Neural cell (in vitro differentiated cells): ENCODE results near the gene PPAN. TPM values are rescaled to one million over a fixed set of nuclear protein-coding genes. Genes with fewer than 3 reads are reported as not detected.

ENCODE experiments used
- H2AFZ ChIP-seq: fragments of 200-600, 300-800 bp; sonication (generic), shearing (Covaris generic); 2 replicates; pipeline ENCODE4 v1.6.0; 2014; ENCODE audit warnings: low read depth, mild to moderate bottlenecking, antibody characterized with exemption, low read length, moderate library complexity
- H3F3A ChIP-seq: fragments of 200-600 bp; shearing (Covaris generic); 2 replicates; pipeline ENCODE4 v1.6.1; 2016; ENCODE audit warnings: mild to moderate bottlenecking, moderate library complexity, mixed read lengths, antibody characterized with exemption, low read length; ENCODE audit not compliant: insufficient read depth, poor library complexity, severe bottlenecking
- H3K27ac ChIP-seq: fragments of 200-600, 300-800 bp; sonication (generic), shearing (Covaris generic); 2 replicates; pipeline ENCODE4 v1.5.1; 2014; ENCODE audit warnings: mild to moderate bottlenecking, low read length, moderate library complexity
- H3K27me3 ChIP-seq: fragments of 300-800, 200-600 bp; sonication (generic), shearing (Covaris generic); 2 replicates; pipeline ENCODE4 v1.6.0; 2014; ENCODE audit warnings: mild to moderate bottlenecking, low read depth, low read length, moderate library complexity; ENCODE audit not compliant: insufficient read depth
- H3K36me3 ChIP-seq: fragments of 300-800, 200-600 bp; sonication (generic), shearing (Covaris generic); 2 replicates; pipeline ENCODE4 v1.5.1; 2014; ENCODE audit warnings: mild to moderate bottlenecking, antibody characterized with exemption, low read length, moderate library complexity; ENCODE audit not compliant: insufficient read depth
- H3K4me2 ChIP-seq: fragments of 300-800, 200-600 bp; sonication (generic), shearing (Covaris generic); 2 replicates; pipeline ENCODE4 v1.6.0; 2014; ENCODE audit warnings: mild to moderate bottlenecking, low read length
- H3K4me3 ChIP-seq: fragments of 300-800, 200-600 bp; sonication (generic), shearing (Covaris generic); 2 replicates; pipeline ENCODE4 v1.5.1; 2014; ENCODE audit warnings: mild to moderate bottlenecking, low read length, moderate library complexity
- H3K79me2 ChIP-seq: fragments of 200-600 bp; shearing (Covaris generic); replicated peaks from 2 replicates; pipeline ENCODE4 v1.6.0; 2014; ENCODE audit warnings: mild to moderate bottlenecking, low read length, moderate library complexity; ENCODE audit not compliant: insufficient read depth
- H3K9ac ChIP-seq: fragments of 300-800, 200-600 bp; sonication (generic), shearing (Covaris generic); 2 replicates; pipeline ENCODE4 v1.6.1; 2016; ENCODE audit warnings: mild to moderate bottlenecking, low read length, mixed read lengths
- H3K9me2 ChIP-seq: fragments of 200-600 bp; shearing (Covaris generic); 2 replicates; pipeline ENCODE4 v1.6.1; 2016; ENCODE audit warnings: mild to moderate bottlenecking, low read length, mixed read lengths; ENCODE audit not compliant: insufficient read depth
- H3K9me3 ChIP-seq: fragments of 200-600, 300-800 bp; sonication (generic), shearing (Covaris generic); 2 replicates; pipeline ENCODE4 v1.6.1; 2016; ENCODE audit warnings: mild to moderate bottlenecking, mixed run types, low read length, moderate library complexity, mixed read lengths
- H4K20me1 ChIP-seq: fragments of 200-600 bp; shearing (Covaris generic); 2 replicates; pipeline ENCODE4 v1.6.1; 2016; ENCODE audit warnings: mild to moderate bottlenecking, mixed run types; ENCODE audit not compliant: insufficient read depth
- EP300 ChIP-seq: fragments of 450-650 bp; conservative IDR thresholded peaks from 2 replicates; pipeline ENCODE4 v1.6.1; 2014; ENCODE audit warnings: antibody characterized with exemption, mild to moderate bottlenecking, moderate library complexity; ENCODE audit not compliant: poor library complexity, severe bottlenecking
- EZH2 ChIP-seq: fragments of 200-600, 300-800 bp; shearing (Covaris generic), sonication (generic); IDR thresholded peaks from 2 replicates; pipeline ENCODE4 v1.6.1; 2014; ENCODE audit warnings: antibody characterized with exemption, low read length, borderline replicate concordance, mild to moderate bottlenecking; ENCODE audit not compliant: insufficient read depth, poor library complexity, severe bottlenecking
- MXI1 ChIP-seq: fragments of 450-650 bp; conservative IDR thresholded peaks from 2 replicates; pipeline ENCODE4 v1.6.1; 2014; ENCODE audit warnings: antibody characterized with exemption, mild to moderate bottlenecking; ENCODE audit not compliant: poor library complexity, severe bottlenecking
- POLR2AphosphoS5 ChIP-seq: IDR thresholded peaks from 2 replicates; pipeline ENCODE4 v1.6.1; 2012
- RAD21 ChIP-seq: fragments of 450-650 bp; conservative IDR thresholded peaks from 2 replicates; pipeline ENCODE4 v1.6.1; 2014; ENCODE audit warnings: antibody characterized with exemption, mild to moderate bottlenecking, moderate library complexity
- SMC3 ChIP-seq: fragments of 450-650 bp; conservative IDR thresholded peaks from 2 replicates; pipeline ENCODE4 v1.6.1; 2014; ENCODE audit warnings: antibody characterized with exemption, mild to moderate bottlenecking, moderate library complexity; ENCODE audit not compliant: poor library complexity
- TAF1 ChIP-seq: IDR thresholded peaks from 2 replicates; pipeline ENCODE4 v1.6.1; 2012; ENCODE audit warnings: low read depth
- polyA plus RNA-seq: library from polyadenylated mRNA; depleted of rRNA; stranded (reverse); fragments of >200 nt; gene quantifications from 2 replicates; pipeline ENCODE4 v1.2.3, GENCODE V29; 2014
- TF ChIP-seq, protein P1 (sequence below): fragments of 450-650 bp; IDR thresholded peaks from 2 replicates; pipeline ENCODE4 v1.5.1; 2014; ENCODE audit warnings: antibody characterized with exemption, mild to moderate bottlenecking, moderate library complexity; ENCODE audit not compliant: poor library complexity, severe bottlenecking
- TF ChIP-seq, protein P2 (sequence below): IDR thresholded peaks from 2 replicates; pipeline ENCODE4 v1.6.1; 2012; ENCODE audit warnings: borderline replicate concordance

PPAN gene
- polyA plus RNA-seq, 1 donor from 2014 or later = 13.9 TPM

DNA sequence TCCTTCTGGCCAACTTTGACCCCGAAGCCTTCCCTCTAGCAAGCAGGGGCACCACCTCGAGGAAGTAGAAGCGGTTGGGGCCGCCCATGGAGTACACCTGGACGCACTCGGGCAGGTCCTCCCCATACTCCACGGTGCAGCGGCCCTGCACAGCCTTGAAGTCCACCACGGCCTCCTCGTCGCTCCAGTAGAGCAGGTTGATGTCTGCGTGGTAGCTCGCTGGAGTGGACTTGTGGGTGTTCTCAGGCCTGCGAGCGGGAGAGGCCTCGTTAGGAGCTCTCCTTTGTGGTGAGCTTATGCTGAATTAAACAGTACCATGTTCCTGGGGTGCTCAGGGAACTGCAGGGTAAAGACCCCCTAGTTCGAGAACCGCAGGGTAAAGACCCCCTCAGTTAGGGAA lies 35.8 kb downstream of the PPAN start:
- Histone ChIP-seq H3K9me3 (no peaks in the 10 kb centered on the region), H4K20me1 (no peaks in the 10 kb centered on the region), H3K4me2 (no peak overlapping the region), H3K79me2 (no peaks in the 10 kb centered on the region), H3K36me3 (peaks cover 4% of the 10 kb centered on the region), H3K4me3 (no peak overlapping the region), H3K27ac (no peak overlapping the region), H3K9ac (no peak overlapping the region), H2AFZ (no peak overlapping the region), H3K9me2 (no peaks in the 10 kb centered on the region), H3K27me3 (no peaks in the 10 kb centered on the region), H3F3A (no peaks in the 10 kb centered on the region)
- TF ChIP-seq MXI1 (no peak), POLR2AphosphoS5 (no peak), TAF1 (no peak), RAD21 (no peak), SMC3 (no peak), EZH2 (no peak), EP300 (no peak)
- TF ChIP-seq, protein P1, sequence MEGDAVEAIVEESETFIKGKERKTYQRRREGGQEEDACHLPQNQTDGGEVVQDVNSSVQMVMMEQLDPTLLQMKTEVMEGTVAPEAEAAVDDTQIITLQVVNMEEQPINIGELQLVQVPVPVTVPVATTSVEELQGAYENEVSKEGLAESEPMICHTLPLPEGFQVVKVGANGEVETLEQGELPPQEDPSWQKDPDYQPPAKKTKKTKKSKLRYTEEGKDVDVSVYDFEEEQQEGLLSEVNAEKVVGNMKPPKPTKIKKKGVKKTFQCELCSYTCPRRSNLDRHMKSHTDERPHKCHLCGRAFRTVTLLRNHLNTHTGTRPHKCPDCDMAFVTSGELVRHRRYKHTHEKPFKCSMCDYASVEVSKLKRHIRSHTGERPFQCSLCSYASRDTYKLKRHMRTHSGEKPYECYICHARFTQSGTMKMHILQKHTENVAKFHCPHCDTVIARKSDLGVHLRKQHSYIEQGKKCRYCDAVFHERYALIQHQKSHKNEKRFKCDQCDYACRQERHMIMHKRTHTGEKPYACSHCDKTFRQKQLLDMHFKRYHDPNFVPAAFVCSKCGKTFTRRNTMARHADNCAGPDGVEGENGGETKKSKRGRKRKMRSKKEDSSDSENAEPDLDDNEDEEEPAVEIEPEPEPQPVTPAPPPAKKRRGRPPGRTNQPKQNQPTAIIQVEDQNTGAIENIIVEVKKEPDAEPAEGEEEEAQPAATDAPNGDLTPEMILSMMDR = no peak
- TF ChIP-seq, protein P2, sequence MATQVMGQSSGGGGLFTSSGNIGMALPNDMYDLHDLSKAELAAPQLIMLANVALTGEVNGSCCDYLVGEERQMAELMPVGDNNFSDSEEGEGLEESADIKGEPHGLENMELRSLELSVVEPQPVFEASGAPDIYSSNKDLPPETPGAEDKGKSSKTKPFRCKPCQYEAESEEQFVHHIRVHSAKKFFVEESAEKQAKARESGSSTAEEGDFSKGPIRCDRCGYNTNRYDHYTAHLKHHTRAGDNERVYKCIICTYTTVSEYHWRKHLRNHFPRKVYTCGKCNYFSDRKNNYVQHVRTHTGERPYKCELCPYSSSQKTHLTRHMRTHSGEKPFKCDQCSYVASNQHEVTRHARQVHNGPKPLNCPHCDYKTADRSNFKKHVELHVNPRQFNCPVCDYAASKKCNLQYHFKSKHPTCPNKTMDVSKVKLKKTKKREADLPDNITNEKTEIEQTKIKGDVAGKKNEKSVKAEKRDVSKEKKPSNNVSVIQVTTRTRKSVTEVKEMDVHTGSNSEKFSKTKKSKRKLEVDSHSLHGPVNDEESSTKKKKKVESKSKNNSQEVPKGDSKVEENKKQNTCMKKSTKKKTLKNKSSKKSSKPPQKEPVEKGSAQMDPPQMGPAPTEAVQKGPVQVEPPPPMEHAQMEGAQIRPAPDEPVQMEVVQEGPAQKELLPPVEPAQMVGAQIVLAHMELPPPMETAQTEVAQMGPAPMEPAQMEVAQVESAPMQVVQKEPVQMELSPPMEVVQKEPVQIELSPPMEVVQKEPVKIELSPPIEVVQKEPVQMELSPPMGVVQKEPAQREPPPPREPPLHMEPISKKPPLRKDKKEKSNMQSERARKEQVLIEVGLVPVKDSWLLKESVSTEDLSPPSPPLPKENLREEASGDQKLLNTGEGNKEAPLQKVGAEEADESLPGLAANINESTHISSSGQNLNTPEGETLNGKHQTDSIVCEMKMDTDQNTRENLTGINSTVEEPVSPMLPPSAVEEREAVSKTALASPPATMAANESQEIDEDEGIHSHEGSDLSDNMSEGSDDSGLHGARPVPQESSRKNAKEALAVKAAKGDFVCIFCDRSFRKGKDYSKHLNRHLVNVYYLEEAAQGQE = no peak

DNA sequence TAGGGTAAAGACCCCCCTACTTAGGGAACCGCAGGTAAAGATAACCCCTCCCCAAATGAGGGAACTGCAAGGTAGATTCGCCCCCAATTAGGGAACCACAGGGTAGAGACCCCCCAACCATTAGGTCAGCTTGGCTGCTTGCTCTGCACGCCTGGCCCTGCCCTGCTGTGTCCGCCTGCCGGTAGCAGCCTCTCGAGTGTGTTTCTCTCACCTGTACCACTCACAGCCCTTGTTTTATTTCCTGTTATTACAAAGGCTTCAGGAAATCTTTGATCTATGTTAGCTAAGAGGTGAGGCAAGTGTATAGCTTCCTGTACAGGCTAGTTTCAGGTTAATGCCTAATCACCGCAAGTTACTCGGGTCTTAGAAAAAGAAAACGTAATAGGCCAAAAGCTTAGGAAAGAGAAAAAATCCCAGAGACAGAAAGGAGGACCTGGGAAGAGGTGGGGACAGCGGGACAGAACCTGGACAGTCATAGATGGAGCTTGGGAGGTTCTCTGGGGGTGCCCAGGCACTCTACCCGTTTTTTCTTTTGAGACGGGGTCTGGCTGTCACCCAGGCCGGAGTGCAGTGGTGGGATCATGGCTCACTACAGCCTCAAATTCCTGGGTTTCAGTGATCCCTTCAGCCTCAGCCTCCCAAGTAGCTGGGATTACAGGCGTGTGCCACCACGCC lies 36.7 kb downstream of the PPAN start:
- TF ChIP-seq, protein P2 = no peak
- no peak overlapping the region for H3K4me2 ChIP-seq
- peaks cover 4% of the 10 kb centered on the region for H3K36me3 ChIP-seq
- H3K9ac ChIP-seq = no peak overlapping the region
- H2AFZ ChIP-seq = no peak overlapping the region
- H3K27ac ChIP-seq = no peak overlapping the region
- no peaks in the 10 kb centered on the region for H3K9me3 ChIP-seq
- no peaks in the 10 kb centered on the region for H3K79me2 ChIP-seq
- no peak overlapping the region for H3K4me3 ChIP-seq
- no peaks in the 10 kb centered on the region for H3F3A ChIP-seq
- no peaks in the 10 kb centered on the region for H4K20me1 ChIP-seq
- H3K27me3 ChIP-seq = no peaks in the 10 kb centered on the region
- H3K9me2 ChIP-seq = no peaks in the 10 kb centered on the region
